NCI-H2107 (cell line): ENCODE measurements around the gene NDUFS2.

Experiments
- DNase-seq: peaks from one replicate; lab custom pipeline; 2025; lab: John Stamatoyannopoulos, UW

NDUFS2 gene

DNA sequence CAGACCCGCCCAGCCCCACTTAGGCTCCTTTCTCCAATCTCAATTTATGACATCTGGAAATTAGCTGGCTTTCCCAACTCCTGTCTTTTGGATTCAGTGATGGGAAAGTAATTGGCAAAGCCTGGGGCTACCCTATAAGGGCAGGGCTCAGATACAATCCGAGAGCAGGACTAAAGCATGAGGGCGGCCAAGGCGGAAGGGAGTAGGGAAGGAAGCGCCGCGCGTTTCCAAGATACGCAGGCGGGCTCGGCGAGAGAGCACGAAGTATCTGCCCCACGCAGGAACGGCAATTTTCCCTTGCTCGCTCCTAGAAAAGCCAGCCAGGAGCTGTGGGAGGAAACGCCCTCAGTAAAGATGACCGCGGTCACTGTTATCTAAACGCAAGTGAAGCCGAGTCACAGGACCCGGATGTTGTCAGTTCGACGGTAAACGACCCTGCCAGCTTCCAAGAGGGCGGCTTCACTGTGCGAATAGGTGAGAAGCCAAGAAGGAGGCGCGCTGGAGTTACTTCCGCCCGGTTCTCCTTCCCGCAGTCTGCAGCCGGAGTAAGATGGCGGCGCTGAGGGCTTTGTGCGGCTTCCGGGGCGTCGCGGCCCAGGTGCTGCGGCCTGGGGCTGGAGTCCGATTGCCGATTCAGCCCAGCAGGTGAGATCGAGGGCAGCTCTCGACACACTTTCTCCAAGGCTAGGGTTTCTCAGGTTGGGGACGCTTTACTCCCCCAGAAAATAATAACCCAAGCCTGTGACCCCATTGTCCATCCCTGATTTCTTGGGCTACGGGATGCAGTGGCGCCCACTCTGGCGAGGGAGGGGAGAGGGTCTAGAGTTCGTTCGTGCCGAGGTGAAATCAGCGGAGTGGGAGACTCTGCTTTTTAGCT is at the start of gene NDUFS2:
NDUFS2 (plus strand) TSS at position 532 of the 877 bp plus-strand sequence; CDS start at position 551, 19 bp downstream.
- peak; percentile 99 for DNase-seq

DNA sequence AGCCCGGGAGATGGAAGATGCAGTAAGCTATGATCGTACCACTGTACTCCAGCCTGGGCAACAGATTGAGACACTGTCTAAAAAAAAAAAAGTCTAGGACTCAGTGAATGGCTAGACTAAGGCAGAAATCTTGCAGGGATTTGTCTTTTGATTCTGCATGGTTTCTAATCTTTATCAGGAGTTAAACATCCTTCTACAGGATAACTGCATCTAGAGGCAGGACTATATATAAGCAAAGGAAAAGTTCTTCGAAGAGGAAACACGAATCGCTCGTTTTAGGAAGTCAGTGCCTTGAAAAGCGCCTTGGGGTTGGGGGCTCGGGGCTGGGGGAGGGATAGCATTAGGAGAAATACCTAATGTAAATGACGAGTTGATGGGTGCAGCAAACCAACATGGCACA is 49.0 kb upstream of the NDUFS2 start:
- no peak for DNase-seq

DNA sequence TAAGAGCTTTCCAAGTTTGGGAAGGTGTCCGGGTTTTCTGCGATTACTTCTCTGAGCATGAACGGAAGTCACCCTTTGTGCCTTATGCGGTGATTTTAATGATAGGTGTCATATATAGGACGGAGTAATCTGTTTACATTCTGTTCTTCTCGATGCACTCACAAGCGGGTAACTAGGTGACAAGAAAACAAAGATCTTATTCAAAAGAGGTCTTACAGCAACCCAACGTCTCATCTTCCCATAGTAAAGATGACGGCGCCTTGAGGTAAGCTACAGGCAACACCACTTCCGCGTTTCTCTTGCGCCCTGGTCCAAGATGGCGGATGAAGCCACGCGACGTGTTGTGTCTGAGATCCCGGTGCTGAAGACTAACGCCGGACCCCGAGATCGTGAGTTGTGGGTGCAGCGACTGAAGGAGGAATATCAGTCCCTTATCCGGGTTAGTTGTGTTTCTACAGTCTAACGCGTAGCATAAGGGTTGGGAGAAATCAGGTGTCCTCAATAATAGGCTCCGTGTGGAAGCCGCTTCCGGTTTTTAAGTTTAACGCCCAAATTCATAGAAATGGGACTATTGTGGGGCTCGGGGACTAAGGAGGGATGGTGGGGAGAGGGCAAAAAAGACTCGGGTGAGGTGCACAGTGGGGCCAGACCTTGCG is 48.4 kb upstream of the NDUFS2 start, which contains the start of gene UFC1:
UFC1 (plus strand) TSS at position 297 of the 656 bp plus-strand sequence; CDS start at position 317, 20 bp downstream.
- DNase-seq = peak; percentile 79

DNA sequence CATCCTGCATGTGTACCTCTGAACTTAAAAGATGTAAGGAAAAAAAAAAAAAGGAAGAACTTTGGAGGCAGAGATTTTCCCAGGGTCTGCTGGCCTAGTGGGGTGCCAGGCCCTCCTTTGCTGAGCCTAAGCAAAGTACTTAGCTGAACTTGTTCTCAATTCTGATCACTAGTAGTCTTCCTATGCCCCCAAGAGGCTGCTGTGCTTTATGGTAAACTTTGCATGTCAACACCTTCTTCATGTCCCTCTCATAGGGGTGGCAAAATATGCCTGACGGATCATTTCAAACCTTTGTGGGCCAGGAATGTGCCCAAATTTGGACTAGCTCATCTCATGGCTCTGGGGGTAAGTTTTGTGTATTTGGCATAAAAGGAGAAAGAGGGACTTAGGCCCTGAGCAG is 44.3 kb upstream of the NDUFS2 start:
- no peak for DNase-seq

DNA sequence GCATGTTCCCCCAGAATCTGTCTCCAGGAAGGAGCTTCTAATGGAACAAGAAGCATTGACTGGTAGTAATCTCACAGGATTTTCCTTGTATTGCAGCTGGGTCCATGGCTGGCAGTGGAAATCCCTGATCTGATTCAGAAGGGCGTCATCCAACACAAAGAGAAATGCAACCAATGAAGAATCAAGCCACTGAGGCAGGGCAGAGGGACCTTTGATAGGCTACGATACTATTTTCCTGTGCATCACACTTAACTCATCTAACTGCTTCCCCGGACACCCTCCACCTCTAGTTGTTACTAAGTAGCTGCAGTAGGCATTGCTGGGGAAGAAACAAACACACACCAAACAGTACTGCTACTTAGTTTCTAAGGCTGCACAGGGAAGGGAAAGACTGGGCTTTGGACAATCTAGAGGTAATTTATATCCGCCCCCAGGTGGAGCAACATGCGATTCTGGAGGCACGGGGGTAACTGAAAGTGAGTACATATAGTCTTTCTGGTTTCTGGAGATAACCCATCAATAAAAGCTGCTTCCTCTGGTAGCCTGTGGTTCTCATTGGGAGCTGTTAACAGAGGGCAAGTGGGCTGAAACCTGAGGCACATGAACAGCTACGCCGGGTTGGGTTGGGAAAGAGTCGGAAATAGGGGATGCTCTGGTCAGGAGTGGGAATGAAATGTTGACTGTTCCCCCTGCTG is 43.7 kb upstream of the NDUFS2 start:
- no peak for DNase-seq

DNA sequence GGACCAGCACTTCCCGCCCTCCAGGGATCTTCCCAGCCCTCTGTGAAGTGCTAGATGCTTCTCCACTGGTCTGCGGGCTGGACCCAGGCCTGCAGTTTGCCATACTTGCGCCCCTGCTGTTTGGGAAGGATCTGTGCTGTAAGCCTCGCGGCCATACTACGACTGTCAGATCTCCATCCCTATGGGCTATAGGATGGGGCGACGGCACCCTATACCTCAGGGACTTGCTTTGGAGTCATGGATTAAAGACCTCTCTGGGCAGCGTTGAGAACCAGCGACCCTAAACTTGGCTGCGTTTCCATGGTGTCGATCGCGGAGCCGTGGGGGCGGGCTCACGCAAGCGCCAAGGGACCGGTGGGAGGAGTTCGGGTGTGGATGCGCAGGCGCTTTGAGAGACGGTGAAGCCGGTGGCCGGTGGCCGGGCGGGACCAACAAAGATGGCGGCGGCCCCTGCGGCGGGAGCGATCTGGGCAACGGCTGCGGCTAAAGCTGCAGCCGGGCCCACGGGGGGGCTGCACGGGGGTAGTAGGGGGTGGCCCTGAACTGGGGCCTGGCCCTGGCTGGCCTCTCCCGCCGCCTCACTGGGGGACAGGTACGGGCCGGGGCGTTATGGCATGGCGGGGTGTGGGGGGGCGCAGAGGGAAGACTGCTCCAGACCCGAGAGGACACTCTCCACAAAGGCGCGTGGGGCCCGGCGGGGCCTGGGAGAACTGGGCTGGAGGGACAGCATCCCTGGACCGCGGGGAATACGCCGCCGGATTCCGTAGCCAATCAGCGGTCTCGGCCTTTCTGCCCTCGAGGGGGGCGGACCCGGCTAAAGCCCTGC is 42.9 kb upstream of the NDUFS2 start, which contains the start of gene USP21:
USP21 (plus strand) TSS at position 414 of the 826 bp plus-strand sequence. CDS start 1,141 bp downstream, outside the sequence.
- DNase-seq = peak; percentile 85

DNA sequence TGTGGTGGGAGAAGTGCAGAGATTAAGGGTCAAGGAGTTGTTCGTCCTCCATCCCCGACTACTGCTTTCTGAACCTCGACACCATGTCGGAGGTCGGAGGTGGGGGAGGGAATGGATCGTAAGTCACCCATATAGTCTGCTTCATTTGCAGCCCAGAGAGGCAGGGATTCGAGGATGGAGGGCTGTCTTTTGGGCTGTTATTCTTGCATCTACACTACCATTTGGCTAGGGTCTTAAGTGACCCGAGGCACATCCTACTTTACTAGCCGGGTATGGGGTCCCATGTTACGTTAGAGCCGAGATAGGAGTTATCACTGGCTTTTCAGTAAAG is 42.3 kb upstream of the NDUFS2 start:
- DNase-seq = no peak

DNA sequence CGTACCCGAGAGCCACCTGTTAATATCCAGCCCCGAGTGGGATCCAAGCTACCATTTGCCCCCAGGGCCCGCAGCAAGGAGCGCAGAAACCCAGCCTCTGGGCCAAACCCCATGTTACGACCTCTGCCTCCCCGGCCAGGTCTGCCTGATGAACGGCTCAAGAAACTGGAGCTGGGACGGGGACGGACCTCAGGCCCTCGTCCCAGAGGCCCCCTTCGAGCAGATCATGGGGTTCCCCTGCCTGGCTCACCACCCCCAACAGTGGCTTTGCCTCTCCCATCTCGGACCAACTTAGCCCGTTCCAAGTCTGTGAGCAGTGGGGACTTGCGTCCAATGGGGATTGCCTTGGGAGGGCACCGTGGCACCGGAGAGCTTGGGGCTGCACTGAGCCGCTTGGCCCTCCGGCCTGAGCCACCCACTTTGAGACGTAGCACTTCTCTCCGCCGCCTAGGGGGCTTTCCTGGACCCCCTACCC is 41.5 kb upstream of the NDUFS2 start:
- DNase-seq = no peak

DNA sequence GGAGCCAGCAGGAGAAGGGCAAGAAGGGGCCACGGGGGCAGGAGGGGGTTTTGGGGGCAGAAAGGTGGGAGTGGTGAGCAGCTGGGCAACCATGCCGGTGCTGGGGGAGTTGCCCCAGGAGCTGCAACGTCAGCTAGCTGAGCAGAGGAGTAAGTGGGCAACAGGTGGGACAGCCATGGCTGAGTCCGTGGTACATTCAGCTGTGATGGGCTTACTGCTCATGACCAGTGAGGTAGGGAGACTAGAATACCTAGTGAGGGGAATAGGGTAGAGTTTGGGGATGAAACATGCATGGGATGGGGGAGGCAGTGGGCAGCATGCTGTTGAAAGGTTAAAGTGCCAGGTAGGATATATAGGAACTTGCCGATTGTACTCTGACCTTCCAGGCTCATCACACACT is 40.5 kb upstream of the NDUFS2 start:
- DNase-seq = no peak

DNA sequence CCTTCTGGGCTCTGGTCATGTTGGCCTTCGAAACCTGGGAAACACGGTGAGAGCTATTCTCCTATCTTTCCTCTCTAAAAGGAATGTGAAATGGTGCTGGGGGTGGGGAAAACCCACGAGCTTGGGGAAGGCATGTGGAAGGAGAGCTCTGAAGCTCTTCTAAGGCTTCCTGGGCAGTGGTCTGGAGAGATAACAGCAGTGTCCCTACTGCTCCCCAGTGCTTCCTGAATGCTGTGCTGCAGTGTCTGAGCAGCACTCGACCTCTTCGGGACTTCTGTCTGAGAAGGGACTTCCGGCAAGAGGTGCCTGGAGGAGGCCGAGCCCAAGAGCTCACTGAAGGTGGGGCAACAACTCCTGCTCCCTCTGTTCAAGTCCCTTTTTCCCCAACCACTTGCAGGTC is 40.1 kb upstream of the NDUFS2 start:
- DNase-seq = no peak

DNA sequence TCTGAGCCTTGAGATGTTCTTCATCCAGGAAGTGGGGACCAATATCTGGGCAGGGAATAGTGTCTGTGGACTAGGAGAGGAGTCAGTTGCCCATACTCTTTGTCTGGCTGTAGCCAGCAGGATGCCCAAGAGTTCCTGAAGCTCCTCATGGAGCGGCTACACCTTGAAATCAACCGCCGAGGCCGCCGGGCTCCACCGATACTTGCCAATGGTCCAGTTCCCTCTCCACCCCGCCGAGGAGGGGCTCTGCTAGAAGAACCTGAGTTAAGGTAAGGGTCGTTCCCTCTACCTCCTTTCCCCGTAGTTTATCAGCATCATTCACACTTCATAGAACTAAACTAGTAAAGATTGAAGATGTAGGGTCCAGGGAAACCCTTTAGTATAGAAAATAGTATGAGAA is 39.4 kb upstream of the NDUFS2 start:
- DNase-seq = no peak

DNA sequence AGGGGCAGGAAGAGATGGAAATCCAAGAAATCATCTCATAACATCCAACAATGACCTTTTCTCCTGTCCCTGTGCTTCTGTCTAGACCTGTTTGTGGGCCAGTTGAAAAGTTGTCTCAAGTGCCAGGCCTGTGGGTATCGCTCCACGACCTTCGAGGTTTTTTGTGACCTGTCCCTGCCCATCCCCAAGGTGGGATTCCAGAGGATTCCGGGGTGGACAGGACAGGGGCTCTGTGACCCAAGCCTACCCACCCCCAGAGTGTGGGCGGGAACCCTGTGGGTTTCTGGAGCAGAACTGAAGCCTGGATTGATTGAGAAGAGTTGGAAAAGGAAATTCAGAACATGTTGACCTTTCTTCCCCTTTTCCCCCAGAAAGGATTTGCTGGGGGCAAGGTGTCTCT is 38.4 kb upstream of the NDUFS2 start:
- DNase-seq = no peak

DNA sequence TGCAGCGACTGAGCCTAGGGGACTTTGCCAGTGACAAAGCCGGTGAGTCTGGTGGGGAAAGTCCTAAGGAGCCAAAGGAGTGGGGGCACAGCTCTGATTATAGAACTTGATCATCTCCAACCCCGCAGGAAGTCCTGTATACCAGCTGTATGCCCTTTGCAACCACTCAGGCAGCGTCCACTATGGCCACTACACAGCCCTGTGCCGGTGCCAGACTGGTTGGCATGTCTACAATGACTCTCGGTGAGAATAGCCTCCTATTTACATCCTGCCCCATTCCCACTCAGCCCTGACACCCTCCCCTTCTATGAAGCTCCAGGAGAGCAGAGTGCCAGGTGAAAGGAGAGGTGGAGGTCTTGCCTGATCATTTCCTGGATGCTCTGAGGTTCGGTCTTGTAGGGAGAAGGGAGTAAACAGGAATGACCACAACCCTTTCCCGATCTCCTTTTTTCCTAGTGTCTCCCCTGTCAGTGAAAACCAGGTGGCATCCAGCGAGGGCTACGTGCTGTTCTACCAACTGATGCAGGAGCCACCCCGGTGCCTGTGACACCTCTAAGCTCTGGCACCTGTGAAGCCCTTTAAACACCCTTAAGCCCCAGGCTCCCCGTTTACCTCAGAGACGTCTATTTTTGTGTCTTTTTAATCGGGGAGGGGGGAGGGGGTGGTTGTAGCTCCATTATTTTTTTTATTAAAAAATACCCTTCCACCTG is 37.1 kb upstream of the NDUFS2 start:
- DNase-seq = no peak

DNA sequence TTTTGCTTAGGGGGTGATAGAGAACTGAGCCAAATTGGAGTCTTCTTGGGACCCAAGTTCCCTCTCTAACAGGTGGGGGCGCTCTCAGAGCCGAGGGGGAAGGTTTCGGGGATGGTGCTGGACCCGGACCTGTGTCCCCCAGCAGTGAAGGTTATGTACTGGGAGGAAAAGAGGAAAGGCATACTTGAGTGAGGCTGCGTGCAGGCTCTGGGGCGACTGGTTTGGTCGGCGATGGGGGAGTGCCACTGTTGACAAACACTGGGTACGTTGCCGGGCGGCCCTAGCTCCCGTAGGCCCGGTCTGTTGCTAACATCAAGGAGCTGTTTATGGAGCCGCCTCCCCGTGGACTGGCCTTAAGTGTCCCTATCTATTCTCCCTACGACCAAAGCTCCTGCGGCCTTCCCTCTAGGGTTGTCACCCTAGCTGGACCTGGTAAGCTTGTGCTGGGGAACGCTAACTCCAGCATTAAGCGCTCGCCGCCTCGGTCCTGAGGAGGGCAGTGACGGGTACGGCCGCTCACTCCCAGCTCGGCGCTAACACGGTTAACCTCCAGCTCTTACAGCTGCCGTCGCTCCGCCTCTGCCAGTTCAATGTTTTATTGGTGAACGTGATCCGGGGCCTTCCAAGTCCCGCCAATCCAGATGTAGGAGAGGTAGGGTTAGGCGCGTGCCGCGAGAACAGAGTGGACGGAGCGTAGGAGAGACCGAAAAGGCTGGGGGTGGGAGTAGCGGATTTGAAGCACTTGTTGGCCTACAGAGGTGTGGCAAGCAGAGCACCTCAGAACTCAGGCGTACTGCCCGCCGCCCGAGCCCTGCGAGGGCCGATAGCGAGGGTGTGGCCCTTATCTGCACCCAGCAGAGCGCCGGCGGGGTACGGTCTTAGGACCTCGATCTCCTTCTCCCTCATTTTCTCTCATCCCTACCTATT is 36.2 kb upstream of the NDUFS2 start, which contains the start of gene PPOX:
PPOX (plus strand) TSS at position 685 of the 927 bp plus-strand sequence. CDS start 422 bp downstream, outside the sequence.
- peak; percentile 95 for DNase-seq

DNA sequence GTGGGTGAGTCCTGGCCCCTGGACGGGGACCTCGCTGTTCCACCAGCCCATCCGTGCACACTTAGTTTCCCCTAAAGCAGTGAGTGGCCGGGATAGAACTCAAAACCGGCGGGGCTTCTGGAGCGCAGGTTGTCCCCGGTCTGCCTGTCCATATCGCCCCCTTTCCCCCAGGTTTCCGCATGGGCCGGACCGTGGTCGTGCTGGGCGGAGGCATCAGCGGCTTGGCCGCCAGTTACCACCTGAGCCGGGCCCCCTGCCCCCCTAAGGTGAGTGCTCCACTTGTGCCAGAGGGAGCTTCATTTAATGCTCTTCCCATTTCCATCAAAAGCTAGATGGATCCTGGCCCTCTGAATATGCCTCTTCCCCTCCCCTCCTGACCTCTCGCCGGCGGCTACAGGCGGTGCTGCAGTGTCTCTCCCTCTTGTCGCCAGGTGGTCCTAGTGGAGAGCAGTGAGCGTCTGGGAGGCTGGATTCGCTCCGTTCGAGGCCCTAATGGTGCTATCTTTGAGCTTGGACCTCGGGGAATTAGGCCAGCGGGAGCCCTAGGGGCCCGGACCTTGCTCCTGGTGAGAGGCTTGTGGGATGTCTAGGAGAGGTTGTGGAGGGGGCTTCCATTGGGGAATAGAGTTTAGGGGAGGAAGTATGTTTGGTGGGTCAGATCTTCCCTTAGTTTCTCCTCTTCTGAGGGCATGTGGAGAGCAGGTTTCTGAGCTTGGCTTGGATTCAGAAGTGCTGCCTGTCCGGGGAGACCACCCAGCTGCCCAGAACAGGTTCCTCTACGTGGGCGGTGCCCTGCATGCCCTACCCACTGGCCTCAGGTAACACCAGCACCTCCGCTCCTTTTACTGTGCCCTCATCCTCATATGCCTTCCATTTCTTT is 35.3 kb upstream of the NDUFS2 start:
- DNase-seq = no peak

DNA sequence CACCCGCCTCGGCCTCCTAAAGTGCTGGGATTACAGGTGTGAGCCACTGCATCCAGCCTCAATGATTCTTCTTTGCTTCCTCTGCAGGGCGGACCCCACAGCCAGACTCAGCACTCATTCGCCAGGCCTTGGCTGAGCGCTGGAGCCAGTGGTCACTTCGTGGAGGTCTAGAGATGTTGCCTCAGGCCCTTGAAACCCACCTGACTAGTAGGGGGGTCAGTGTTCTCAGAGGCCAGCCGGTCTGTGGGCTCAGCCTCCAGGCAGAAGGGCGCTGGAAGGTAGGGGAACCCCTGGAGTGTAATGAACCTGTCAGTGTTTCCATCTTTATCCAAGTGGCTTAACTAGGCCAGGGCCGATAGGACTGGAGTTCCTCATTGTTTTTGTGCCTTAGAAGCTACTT is 33.3 kb upstream of the NDUFS2 start:
- no peak for DNase-seq

DNA sequence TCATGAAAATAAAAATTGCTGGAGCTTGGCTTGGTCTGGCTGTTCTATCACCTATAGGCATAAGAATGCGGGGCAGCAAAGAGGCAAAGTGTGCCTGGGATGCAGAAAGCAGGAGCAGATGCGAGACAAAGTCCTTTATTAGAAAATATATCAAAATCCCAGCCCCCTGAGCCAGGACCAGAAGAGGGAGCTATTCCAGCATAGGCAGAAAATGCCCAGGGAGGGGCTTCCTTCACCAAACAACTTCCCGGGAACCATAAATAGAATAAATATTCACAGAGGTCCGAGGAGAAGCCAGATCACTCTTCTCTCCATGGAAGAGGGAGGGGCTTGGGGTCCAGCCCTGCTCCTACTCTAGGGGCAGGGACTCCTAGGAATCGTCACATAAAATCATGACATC is 31.0 kb upstream of the NDUFS2 start:
- no peak for DNase-seq

DNA sequence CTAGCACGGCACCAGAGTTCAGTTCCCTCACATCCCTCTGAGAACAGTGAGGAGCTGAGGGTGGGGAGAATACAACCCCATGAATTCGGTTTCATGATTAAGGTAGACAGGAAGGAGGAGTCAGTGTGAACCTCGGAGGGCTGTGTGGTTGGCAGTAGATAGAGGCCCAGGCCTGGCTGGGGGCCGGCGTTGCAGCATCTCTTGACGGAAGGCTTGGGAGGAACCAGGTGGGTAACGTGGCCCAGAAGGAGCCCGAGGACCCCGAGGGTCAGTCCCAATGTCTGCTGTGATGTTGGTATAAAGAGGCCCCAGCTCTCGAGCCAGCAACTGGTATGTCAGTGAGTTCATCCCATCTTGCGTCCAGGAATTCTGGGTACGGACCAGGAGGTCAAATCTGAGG is 30.5 kb upstream of the NDUFS2 start:
- no peak for DNase-seq

DNA sequence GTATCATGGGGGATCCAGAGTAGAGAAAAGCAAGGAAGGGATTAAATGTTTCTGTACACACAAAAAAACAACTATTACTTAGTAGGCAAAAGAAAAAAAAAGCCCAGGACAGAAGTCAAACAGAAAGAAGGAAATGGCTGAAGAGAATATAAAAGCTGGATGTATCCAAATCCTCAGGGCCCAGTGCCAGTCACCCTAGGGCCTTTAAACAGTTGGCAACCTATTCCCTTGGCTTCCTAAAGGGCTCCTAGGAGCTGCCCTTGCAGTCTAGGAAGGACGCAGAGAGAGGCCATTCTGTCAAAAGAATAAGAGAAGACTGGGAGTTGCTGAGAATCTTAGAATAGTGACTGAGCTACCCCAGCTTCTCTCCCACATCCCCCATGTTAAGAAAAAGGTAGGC is 29.8 kb upstream of the NDUFS2 start:
- DNase-seq = no peak
